T-helper 2 cell treated with Interferon-gamma antibody and Interleukin-4, amounts not matched to agents 5 μg/mL and 100 μg/mL, for 36 hours (primary cell): ENCODE measurements around the gene KCNK15.

Experiments used
- DNase-seq: peaks from one replicate; pipeline ENCODE4 v3.0.0; 2021; ENCODE audit warnings: low spot score
- H3K27ac Mint-ChIP-seq: one replicate; pipeline ENCODE4 v1.8.0; 2021; ENCODE audit warnings: mild to moderate bottlenecking, mixed read lengths
- H3K27me3 Mint-ChIP-seq: one replicate; pipeline ENCODE4 v1.8.0; 2021; ENCODE audit warnings: low read depth, mixed read lengths
- H3K36me3 Mint-ChIP-seq: one replicate; pipeline ENCODE4 v1.8.0; 2021; ENCODE audit warnings: low read depth, mixed read lengths
- H3K4me1 Mint-ChIP-seq: one replicate; pipeline ENCODE4 v1.8.0; 2021; ENCODE audit warnings: low read depth, mixed read lengths
- H3K4me3 Mint-ChIP-seq: one replicate; pipeline ENCODE4 v1.8.0; 2022; ENCODE audit warnings: mild to moderate bottlenecking, moderate library complexity, mixed read lengths
- H3K9me3 Mint-ChIP-seq: one replicate; pipeline ENCODE4 v1.8.0; 2021; ENCODE audit warnings: mixed read lengths

Gene KCNK15

DNA sequence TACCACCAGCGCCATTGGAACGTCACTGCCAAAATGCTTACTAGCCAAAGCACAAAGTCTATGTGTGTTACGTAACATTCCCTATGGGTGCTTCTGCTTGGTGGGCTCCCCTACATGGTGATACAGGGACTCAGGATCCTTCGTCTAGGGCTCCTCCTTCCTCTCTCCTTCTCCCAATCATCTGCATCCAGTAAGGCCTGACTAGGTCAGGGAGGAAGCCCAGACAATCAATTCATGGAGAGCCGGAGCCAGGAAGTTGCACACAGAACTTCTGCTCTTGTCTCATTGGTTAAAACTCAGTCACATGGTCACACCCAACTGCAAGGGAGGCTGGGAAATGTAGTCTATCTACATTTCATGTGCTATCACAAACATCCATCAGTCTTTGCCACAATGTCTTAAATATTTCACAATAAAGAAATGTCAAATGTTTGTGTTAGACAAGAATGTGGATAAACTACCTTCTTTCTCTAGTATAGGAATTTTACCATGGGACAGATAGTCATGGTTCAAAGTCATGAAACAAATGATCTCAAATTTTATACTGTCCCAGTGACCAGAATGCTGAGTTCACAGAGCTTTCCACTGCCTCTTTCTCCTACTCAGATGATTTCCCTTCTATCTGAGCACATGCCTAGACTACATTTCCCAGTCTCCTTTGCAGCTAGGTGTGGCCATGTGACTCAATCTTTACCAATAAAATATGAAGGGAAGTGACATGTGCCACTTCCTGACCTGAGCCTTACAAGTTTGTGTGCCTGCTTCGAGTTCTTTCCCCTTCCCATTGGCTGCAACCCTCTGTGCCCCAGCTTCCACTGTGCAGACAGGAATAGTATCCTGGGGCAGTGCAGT, 9.3 kb upstream of the KCNK15 start:
- H3K4me1 Mint-ChIP-seq = peaks cover 23% of the 10 kb centered on the region
- peaks cover 4% of the 10 kb centered on the region for H3K27me3 Mint-ChIP-seq
- H3K9me3 Mint-ChIP-seq = peaks cover 15% of the 10 kb centered on the region
- peak overlapping the region; percentile 62 for H3K4me3 Mint-ChIP-seq
- H3K36me3 Mint-ChIP-seq = peaks cover 11% of the 10 kb centered on the region
- DNase-seq = no peak
- H3K27ac Mint-ChIP-seq = peak overlapping the region; percentile 42

DNA sequence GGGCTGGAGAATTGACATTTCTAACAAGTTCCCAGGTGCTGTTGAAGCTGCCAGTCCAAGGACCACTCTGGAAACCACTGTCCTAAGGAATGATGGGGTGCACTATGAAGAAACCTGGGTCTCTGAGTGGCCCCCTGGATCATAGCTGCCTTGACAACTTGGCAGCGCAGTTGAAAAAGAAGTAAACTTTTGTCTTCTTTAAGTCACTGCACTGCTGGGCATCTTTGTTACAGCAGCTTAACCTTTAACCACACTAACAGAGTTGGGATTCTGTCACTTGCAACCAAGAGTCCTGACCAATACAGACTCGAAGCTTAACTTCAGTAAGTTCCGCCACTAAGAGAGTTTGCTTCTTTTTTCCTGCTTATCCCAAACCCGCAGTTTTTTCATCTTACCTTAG, 8.5 kb upstream of the KCNK15 start:
- Mint-ChIP-seq H3K9me3 (peaks cover 15% of the 10 kb centered on the region), H3K36me3 (peaks cover 11% of the 10 kb centered on the region), H3K27me3 (peaks cover 4% of the 10 kb centered on the region), H3K27ac (no peak overlapping the region), H3K4me3 (no peak overlapping the region), H3K4me1 (peaks cover 23% of the 10 kb centered on the region)
- no peak for DNase-seq

DNA sequence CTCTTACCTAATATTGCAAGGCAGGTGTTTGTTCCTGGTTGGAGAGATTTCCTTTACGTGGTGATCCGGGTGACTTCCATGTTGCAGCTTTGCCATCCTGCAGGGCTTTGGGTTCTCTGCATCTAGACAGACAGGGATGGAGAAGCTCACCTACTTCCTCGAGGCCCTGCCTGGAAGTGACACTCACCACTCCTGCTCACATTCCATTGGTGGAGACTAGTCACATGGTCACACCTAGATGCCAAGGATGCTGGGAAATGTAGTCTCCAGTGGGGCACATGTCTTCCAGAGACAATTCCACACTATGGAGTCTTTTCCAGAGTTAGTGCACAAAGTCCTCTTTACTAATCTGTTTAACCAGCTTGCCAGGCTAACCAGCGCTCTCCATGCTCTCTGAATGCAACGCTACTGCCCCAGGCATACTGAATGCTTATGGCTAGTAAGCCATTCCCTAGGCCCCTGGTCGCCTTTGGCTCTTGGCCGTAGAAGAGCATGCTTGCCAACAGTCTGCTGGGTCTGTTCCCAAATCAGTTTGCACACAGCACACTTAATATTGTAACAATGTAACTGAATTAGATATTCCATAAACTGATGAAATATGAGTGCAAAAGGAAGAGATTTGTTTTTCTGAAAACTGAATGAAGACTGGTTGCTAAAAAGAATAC, 6.7 kb upstream of the KCNK15 start:
- Mint-ChIP-seq H3K36me3 (peaks cover 11% of the 10 kb centered on the region), H3K27ac (no peak overlapping the region), H3K4me1 (peaks cover 16% of the 10 kb centered on the region), H3K9me3 (peaks cover 15% of the 10 kb centered on the region), H3K27me3 (peaks cover 4% of the 10 kb centered on the region), H3K4me3 (peak overlapping the region; percentile 79)
- peak; percentile 41 for DNase-seq

GRCh38 chr20:44739942-44740341, 5.7 kb upstream of the KCNK15 start:
- H3K4me3 Mint-ChIP-seq = no peak overlapping the region
- H3K27me3 Mint-ChIP-seq = peaks cover 13% of the 10 kb centered on the region
- peaks cover 11% of the 10 kb centered on the region for H3K36me3 Mint-ChIP-seq
- no peak for DNase-seq
- H3K27ac Mint-ChIP-seq = no peak overlapping the region
- H3K9me3 Mint-ChIP-seq = peaks cover 15% of the 10 kb centered on the region
- H3K4me1 Mint-ChIP-seq = peaks cover 16% of the 10 kb centered on the region

- peaks cover 6% of the 10 kb centered on the region for H3K4me1 Mint-ChIP-seq
- DNase-seq = no peak
- no peak overlapping the region for H3K4me3 Mint-ChIP-seq
- no peak overlapping the region for H3K27ac Mint-ChIP-seq
- H3K36me3 Mint-ChIP-seq = no peaks in the 10 kb centered on the region
- peaks cover 31% of the 10 kb centered on the region for H3K27me3 Mint-ChIP-seq
- H3K9me3 Mint-ChIP-seq = peaks cover 2% of the 10 kb centered on the region
These were observed 3.2 kb upstream of the KCNK15 start for GRCh38 chr20:44742304-44743079.

DNA sequence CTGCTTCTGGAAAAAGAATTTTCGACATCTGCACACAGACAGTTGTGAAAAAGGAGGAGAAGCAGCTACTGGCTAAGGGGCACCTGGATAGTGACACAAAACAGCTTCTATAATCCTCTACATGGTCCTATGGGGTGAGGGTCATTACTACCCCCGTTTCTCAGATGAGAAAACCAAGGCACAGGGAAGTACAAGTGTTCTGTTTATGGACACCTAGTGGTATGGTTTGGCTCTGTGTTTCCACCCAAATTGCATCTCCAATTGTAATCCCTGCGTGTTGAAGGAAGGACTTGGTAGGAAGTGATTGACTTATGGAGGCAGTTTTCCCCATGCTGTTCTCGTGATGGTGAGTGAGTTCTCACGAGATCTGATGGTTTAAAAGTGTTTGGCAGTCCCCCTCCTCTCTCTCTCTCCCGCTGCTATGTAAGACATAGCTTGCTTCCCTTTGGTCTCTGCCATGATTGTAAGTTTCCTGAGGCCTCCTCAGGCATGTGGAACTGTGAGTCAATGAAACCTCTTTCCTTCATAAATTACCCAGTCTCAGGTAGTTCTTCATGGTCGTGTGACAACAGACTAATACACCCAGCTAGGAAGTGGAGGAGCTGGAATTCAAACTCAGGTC, 2.5 kb upstream of the KCNK15 start:
- Mint-ChIP-seq H3K27ac (no peak overlapping the region), H3K4me1 (peaks cover 6% of the 10 kb centered on the region), H3K9me3 (no peaks in the 10 kb centered on the region), H3K4me3 (no peak overlapping the region), H3K27me3 (peaks cover 31% of the 10 kb centered on the region), H3K36me3 (no peaks in the 10 kb centered on the region)
- DNase-seq = no peak

DNA sequence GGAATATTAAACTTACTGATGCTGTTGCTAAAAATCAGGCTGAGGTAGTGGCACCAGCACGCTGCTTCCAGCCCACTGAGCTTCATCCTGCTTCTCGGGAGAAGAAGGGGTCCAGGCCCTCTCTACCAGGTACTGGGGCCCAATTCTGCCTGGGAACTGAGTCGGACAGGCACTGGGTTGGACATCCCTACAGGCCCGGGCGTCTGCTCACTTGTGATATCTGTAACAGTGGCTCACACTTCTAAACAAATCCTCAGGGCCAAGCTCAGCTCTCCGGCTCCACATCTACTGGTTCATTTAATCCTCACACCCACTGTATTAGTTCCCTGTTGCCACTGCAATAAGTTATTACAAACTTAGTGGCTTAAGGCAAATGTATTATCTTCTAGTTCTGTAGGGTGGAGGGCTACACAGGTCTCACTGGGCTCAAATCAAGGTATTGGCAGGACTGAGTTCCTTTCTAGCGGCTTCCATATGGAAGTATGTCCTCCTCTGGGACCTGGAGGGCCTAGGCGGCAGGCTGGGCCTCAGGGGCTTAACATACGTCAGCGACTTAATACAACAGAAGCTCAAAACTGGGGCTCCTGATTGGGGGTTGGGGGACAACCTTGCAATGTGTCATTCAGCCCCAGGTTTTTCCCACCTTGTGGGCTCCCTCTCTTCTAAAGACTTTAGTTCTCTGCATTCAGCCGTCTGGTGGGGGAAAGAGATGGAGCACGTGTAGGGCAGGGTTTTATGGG, 1.6 kb upstream of the KCNK15 start:
- no peak for DNase-seq
- Mint-ChIP-seq H3K9me3 (no peaks in the 10 kb centered on the region), H3K36me3 (no peaks in the 10 kb centered on the region), H3K27ac (no peak overlapping the region), H3K4me3 (no peak overlapping the region), H3K4me1 (peaks cover 3% of the 10 kb centered on the region), H3K27me3 (peaks cover 33% of the 10 kb centered on the region)

- Mint-ChIP-seq H3K9me3 (no peaks in the 10 kb centered on the region), H3K4me1 (peaks cover 3% of the 10 kb centered on the region), H3K4me3 (peak overlapping the region; percentile 36), H3K27me3 (peaks cover 37% of the 10 kb centered on the region), H3K27ac (no peak overlapping the region), H3K36me3 (no peaks in the 10 kb centered on the region)
- no peak for DNase-seq
These were observed 505 bp upstream of the KCNK15 start for GRCh38 chr20:44745122-44745597.

DNA sequence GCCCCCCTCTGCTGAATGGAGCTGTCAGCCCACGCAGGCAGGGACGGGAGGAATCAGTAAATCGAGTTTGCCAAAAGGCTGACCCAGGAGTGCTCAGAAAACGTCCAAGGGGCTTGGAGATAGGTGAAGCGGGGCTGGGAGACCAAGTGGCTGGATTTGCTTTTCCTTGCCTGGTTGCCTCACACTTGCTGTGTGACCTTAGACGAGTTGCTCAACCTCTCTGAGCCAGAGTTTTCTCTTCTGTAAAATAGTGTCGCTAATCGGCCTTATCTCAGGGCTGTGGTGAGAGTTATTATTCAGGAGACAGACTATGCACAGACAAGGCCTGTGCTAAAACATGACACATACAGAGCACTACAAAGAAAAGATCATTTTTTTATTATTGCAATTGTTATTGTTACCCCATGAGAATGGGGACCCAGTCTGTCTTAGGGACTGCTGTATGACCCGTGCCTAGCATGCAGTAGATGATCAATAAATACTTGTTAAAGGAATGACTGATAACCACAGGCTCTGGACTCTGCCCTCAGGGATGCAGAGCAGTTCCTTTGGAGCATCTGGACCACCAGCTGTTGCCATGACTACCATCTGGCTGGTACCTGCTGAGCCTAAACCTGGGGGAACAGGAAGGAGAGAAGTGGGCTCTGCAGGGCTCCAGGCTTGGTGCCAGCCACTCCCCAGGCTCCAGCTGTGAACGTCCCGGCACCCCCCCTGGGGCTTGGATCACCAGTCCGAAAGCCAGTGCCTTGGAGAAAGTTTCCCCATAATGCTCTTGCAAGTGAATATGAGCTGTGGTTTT, 901 bp downstream of the KCNK15 start:
- Mint-ChIP-seq H3K4me1 (peaks cover 3% of the 10 kb centered on the region), H3K36me3 (no peaks in the 10 kb centered on the region), H3K9me3 (no peaks in the 10 kb centered on the region), H3K27me3 (peaks cover 35% of the 10 kb centered on the region), H3K4me3 (peak overlapping the region; percentile 62), H3K27ac (no peak overlapping the region)
- no peak for DNase-seq

GRCh38 chr20:44747166-44748004, 1.7 kb downstream of the KCNK15 start:
- no peaks in the 10 kb centered on the region for H3K9me3 Mint-ChIP-seq
- peak overlapping the region; percentile 5 for H3K4me3 Mint-ChIP-seq
- H3K4me1 Mint-ChIP-seq = peaks cover 3% of the 10 kb centered on the region
- H3K27ac Mint-ChIP-seq = no peak overlapping the region
- peaks cover 35% of the 10 kb centered on the region for H3K27me3 Mint-ChIP-seq
- peak; percentile 33 for DNase-seq
- no peaks in the 10 kb centered on the region for H3K36me3 Mint-ChIP-seq

DNA sequence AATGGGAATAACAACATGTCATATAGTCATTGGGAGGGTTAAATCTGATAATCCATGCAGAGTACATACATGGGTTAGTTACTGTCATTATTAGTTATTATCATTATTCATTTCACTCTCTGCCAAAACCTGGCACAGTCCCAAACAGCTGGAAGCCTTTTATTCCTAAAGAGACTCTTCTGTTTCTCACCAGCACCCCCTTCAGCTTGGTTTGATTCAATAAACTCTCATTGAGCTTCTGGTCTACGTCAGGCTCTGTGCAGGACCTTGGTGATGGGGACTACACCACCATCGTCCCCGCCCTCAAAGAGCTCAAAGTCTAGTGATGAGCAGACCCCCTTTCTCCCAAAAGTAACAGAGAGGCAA, 2.3 kb downstream of the KCNK15 start:
- peaks cover 35% of the 10 kb centered on the region for H3K27me3 Mint-ChIP-seq
- no peak overlapping the region for H3K27ac Mint-ChIP-seq
- no peaks in the 10 kb centered on the region for H3K9me3 Mint-ChIP-seq
- H3K36me3 Mint-ChIP-seq = no peaks in the 10 kb centered on the region
- H3K4me1 Mint-ChIP-seq = peaks cover 3% of the 10 kb centered on the region
- DNase-seq = no peak
- H3K4me3 Mint-ChIP-seq = no peak overlapping the region
